GM23338 (cell line): ENCODE measurements around the gene CPLX4. TPM values are rescaled to one million over a fixed set of nuclear protein-coding genes. Genes with fewer than 3 reads are reported as not detected.

Source experiments
- ATAC-seq: fragments of 200-7000 bp; cut with Tn5 transposase; 3 replicates; pipeline ENCODE4 v1.9.1; 2020
- DNase-seq: peaks from one replicate; pipeline ENCODE4 v3.0.0-alpha.2; 2015; ENCODE audit warnings: low spot score
- H2AFZ ChIP-seq: fragments of 200-600 bp; sonication (generic); 2 replicates; pipeline ENCODE4 v1.8.0; 2016; ENCODE audit warnings: antibody characterized with exemption, mild to moderate bottlenecking, moderate library complexity
- H3F3A ChIP-seq: fragments of 200-600 bp; sonication (generic); replicated peaks from 2 replicates; pipeline ENCODE4 v1.8.0; 2017; ENCODE audit warnings: antibody characterized with exemption, mixed run types, low read depth
- H3K27ac ChIP-seq: fragments of 200-600 bp; sonication (generic); 2 replicates; pipeline ENCODE4 v1.6.1; 2016; ENCODE audit warnings: low read depth
- H3K27me3 ChIP-seq: fragments of 200-600 bp; sonication (generic); 2 replicates; pipeline ENCODE4 v1.8.0; 2016; ENCODE audit warnings: mild to moderate bottlenecking, mixed run types, moderate library complexity; ENCODE audit not compliant: insufficient read depth
- H3K36me3 ChIP-seq: fragments of 200-600 bp; sonication (generic); 2 replicates; pipeline ENCODE4 v1.8.0; 2016; ENCODE audit warnings: mild to moderate bottlenecking; ENCODE audit not compliant: insufficient read depth
- H3K4me1 ChIP-seq: fragments of 200-600 bp; sonication (generic); 2 replicates; pipeline ENCODE4 v1.8.0; 2016; ENCODE audit warnings: mild to moderate bottlenecking, moderate library complexity; ENCODE audit not compliant: insufficient read depth
- H3K4me2 ChIP-seq: fragments of 200-600 bp; sonication (generic); 2 replicates; pipeline ENCODE4 v1.7.1; 2017; ENCODE audit warnings: mixed run types
- H3K4me3 ChIP-seq: fragments of 200-600 bp; sonication (generic); 2 replicates; pipeline ENCODE4 v1.6.1; 2016; ENCODE audit warnings: mixed run types
- H3K79me2 ChIP-seq: fragments of 200-600 bp; sonication (generic); replicated peaks from 2 replicates; pipeline ENCODE4 v1.8.0; 2017; ENCODE audit warnings: mild to moderate bottlenecking; ENCODE audit not compliant: insufficient read depth
- H3K9me2 ChIP-seq: fragments of 200-600 bp; sonication (generic); 2 replicates; pipeline ENCODE4 v1.8.0; 2017; ENCODE audit not compliant: insufficient read depth
- H4K20me1 ChIP-seq: fragments of 200-600 bp; sonication (generic); replicated peaks from 2 replicates; pipeline ENCODE4 v1.8.0; 2017; ENCODE audit warnings: mild to moderate bottlenecking; ENCODE audit not compliant: insufficient read depth
- H3K27ac Mint-ChIP-seq: 2 replicates; pipeline ENCODE4 v1.8.0; 2020; ENCODE audit warnings: inconsistent platforms, mild to moderate bottlenecking, moderate library complexity, mixed read lengths
- H3K27me3 Mint-ChIP-seq: 3 replicates; pipeline ENCODE4 v1.8.0; 2022; ENCODE audit warnings: low read depth, mild to moderate bottlenecking, moderate library complexity, mixed read lengths, inconsistent platforms; ENCODE audit not compliant: insufficient read depth, poor library complexity
- H3K36me3 Mint-ChIP-seq: 3 replicates; pipeline ENCODE4 v1.8.0; 2021; ENCODE audit warnings: low read depth, mild to moderate bottlenecking, inconsistent platforms, moderate library complexity, mixed read lengths
- H3K4me1 Mint-ChIP-seq: 3 replicates; pipeline ENCODE4 v1.8.0; 2020; ENCODE audit warnings: mild to moderate bottlenecking, inconsistent platforms, mixed read lengths
- H3K4me3 Mint-ChIP-seq: 3 replicates; pipeline ENCODE4 v1.8.0; 2021; ENCODE audit warnings: moderate library complexity, mild to moderate bottlenecking, inconsistent platforms, mixed read lengths
- H3K9me3 Mint-ChIP-seq: 3 replicates; pipeline ENCODE4 v1.8.0; 2020; ENCODE audit warnings: moderate library complexity, mild to moderate bottlenecking, inconsistent platforms, mixed read lengths
- CREB1 ChIP-seq: fragments of 250-450 bp; sonication (Bioruptor Pico); IDR thresholded peaks from 2 replicates; pipeline ENCODE4 v1.5.0; 2020; ENCODE audit warnings: low read depth, mild to moderate bottlenecking, moderate library complexity
- EZH2 ChIP-seq: fragments of 200-600 bp; sonication (generic); IDR thresholded peaks from one replicate; pipeline ENCODE4 v1.8.0; 2017; ENCODE audit warnings: antibody characterized with exemption, mild to moderate bottlenecking, low read depth; ENCODE audit not compliant: unreplicated experiment
- JUNB ChIP-seq: IDR thresholded peaks from one replicate; pipeline ENCODE4 v1.6.1; 2016; ENCODE audit warnings: antibody characterized with exemption; ENCODE audit not compliant: unreplicated experiment
- NANOG ChIP-seq: IDR thresholded peaks from 2 replicates; pipeline ENCODE4 v1.6.1; 2016; ENCODE audit warnings: antibody characterized with exemption, borderline replicate concordance
- STAT1 ChIP-seq: IDR thresholded peaks from one replicate; pipeline ENCODE4 v1.6.1; 2016; ENCODE audit warnings: antibody characterized with exemption; ENCODE audit not compliant: unreplicated experiment
- polyA plus RNA-seq: library from polyadenylated mRNA; unstranded; fragments of >200 nt; fragmentation: Nextera tagmentation; extraction: Ambion mirVana; gene quantifications from 2 replicates; pipeline ENCODE4 v1.2.1, GENCODE V29; 2016
- total RNA-seq: library from RNA; depleted of rRNA; stranded (reverse); fragments of >200 nt; shearing (Covaris generic); gene quantifications from 2 replicates; pipeline ENCODE4 v1.2.3, GENCODE V29; 2014
- TF ChIP-seq, protein P1 (sequence below): fragments of 250-450 bp; sonication (Bioruptor Pico); IDR thresholded peaks from 2 replicates; pipeline ENCODE4 v1.5.0; 2020; ENCODE audit warnings: mild to moderate bottlenecking, moderate library complexity
- TF ChIP-seq, protein P2 (sequence below): IDR thresholded peaks from one replicate; pipeline ENCODE4 v1.6.1; 2018; ENCODE audit warnings: antibody characterized with exemption; ENCODE audit not compliant: unreplicated experiment

Gene CPLX4
- total and polyA plus RNA-seq, 2 experiments from 2014 or later: not detected

DNA sequence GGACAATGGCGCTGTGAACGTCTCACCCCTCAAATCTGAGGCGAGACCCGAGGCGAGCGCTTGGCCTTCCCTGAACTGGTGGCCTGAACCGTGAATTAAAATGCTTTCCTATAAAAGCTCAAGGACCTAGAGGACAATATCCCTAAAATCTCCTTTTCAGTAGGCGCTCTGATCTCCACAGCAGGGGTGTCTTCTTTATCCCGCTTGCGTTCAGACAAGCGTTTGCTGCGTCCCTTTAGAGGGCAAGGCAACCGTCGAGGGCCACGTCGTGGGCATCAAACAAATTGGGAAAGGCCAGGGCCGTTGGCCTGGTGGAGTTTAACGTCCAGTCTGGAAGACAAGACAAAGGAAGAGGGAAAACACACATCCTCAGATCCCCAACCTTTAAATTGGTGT lies 43.9 kb downstream of the CPLX4 start:
- Histone ChIP-seq H3K9me2 (no peaks in the 10 kb centered on the region), H3K4me2 (peak overlapping the region; percentile 98), H2AFZ (peak overlapping the region; percentile 99), H3K79me2 (no peaks in the 10 kb centered on the region), H3K4me1 (peaks cover 53% of the 10 kb centered on the region), H3K36me3 (no peaks in the 10 kb centered on the region), H3K27me3 (peaks cover 100% of the 10 kb centered on the region), H3F3A (peaks cover 21% of the 10 kb centered on the region), H4K20me1 (peaks cover 25% of the 10 kb centered on the region; the same call in 1 of the 2 replicates), H3K4me3 (peak overlapping the region; percentile 88), H3K27ac (no peak overlapping the region)
- no peak for ATAC-seq
- peak; percentile 14 for DNase-seq
- Mint-ChIP-seq H3K4me3 (peak overlapping the region; percentile 84), H3K9me3 (peaks cover 3% of the 10 kb centered on the region; the same call in 1 of the 3 replicates), H3K27ac (no peak overlapping the region), H3K27me3 (peaks cover 73% of the 10 kb centered on the region), H3K4me1 (peaks cover 40% of the 10 kb centered on the region), H3K36me3 (no peaks in the 10 kb centered on the region)
- TF ChIP-seq EZH2: peak; percentile 56
- TF ChIP-seq, protein P1, sequence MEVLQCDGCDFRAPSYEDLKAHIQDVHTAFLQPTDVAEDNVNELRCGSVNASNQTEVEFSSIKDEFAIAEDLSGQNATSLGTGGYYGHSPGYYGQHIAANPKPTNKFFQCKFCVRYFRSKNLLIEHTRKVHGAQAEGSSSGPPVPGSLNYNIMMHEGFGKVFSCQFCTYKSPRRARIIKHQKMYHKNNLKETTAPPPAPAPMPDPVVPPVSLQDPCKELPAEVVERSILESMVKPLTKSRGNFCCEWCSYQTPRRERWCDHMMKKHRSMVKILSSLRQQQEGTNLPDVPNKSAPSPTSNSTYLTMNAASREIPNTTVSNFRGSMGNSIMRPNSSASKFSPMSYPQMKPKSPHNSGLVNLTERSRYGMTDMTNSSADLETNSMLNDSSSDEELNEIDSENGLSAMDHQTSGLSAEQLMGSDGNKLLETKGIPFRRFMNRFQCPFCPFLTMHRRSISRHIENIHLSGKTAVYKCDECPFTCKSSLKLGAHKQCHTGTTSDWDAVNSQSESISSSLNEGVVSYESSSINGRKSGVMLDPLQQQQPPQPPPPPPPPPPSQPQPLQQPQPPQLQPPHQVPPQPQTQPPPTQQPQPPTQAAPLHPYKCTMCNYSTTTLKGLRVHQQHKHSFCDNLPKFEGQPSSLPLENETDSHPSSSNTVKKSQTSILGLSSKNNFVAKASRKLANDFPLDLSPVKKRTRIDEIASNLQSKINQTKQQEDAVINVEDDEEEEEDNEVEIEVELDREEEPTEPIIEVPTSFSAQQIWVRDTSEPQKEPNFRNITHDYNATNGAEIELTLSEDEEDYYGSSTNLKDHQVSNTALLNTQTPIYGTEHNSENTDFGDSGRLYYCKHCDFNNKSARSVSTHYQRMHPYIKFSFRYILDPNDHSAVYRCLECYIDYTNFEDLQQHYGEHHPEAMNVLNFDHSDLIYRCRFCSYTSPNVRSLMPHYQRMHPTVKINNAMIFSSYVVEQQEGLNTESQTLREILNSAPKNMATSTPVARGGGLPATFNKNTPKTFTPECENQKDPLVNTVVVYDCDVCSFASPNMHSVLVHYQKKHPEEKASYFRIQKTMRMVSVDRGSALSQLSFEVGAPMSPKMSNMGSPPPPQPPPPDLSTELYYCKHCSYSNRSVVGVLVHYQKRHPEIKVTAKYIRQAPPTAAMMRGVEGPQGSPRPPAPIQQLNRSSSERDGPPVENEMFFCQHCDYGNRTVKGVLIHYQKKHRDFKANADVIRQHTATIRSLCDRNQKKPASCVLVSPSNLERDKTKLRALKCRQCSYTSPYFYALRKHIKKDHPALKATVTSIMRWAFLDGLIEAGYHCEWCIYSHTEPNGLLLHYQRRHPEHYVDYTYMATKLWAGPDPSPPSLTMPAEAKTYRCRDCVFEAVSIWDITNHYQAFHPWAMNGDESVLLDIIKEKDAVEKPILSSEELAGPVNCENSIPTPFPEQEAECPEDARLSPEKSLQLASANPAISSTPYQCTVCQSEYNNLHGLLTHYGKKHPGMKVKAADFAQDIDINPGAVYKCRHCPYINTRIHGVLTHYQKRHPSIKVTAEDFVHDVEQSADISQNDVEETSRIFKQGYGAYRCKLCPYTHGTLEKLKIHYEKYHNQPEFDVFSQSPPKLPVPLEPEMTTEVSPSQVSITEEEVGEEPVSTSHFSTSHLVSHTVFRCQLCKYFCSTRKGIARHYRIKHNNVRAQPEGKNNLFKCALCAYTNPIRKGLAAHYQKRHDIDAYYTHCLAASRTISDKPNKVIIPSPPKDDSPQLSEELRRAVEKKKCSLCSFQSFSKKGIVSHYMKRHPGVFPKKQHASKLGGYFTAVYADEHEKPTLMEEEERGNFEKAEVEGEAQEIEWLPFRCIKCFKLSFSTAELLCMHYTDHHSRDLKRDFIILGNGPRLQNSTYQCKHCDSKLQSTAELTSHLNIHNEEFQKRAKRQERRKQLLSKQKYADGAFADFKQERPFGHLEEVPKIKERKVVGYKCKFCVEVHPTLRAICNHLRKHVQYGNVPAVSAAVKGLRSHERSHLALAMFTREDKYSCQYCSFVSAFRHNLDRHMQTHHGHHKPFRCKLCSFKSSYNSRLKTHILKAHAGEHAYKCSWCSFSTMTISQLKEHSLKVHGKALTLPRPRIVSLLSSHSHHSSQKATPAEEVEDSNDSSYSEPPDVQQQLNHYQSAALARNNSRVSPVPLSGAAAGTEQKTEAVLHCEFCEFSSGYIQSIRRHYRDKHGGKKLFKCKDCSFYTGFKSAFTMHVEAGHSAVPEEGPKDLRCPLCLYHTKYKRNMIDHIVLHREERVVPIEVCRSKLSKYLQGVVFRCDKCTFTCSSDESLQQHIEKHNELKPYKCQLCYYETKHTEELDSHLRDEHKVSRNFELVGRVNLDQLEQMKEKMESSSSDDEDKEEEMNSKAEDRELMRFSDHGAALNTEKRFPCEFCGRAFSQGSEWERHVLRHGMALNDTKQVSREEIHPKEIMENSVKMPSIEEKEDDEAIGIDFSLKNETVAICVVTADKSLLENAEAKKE (CRISPR knock-in tag): no peak

DNA sequence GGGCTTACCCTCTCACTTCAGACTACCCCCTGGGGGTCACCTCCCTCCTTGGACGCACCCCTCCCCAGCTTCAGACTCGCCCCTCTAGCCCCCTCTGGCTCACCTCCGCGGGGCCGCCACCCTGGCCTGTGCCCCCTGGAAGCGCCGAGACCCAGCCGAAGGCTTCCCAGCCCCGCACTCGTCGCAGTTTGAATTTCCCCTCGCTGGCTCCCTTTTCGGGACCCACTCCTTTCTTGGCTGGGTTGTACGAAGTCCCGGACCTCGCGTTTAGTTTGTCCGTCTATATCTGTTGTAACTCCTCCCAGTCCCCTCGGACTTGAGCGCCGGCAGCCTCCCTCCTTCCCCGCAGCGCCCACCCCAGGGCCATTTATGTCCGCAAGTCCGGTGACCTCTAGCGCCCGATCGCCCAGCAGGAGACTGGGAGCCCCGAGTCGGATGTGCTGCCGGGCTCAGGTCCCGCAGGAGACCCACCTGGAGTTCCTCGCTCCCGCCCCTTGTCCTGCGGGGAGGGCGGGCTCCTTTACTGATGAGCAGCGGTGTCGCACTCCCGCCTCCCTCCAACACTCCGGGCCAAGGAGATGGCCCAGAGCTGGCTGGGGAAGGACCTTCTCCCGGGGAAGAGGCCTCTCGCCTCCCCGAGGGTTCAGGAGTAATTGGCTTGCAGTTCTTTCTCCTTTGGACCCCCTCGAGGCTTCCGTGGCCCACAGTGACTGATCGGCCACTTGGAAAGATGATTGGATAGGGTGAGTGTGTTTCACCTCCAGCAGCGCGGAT lies 44.5 kb downstream of the CPLX4 start:
- Histone ChIP-seq H3K4me3 (peak overlapping the region; percentile 88), H3K27ac (no peak overlapping the region), H3K4me2 (peak overlapping the region; percentile 98), H3F3A (peaks cover 22% of the 10 kb centered on the region), H3K4me1 (peaks cover 53% of the 10 kb centered on the region), H4K20me1 (peaks cover 25% of the 10 kb centered on the region; the same call in 1 of the 2 replicates), H3K9me2 (no peaks in the 10 kb centered on the region), H3K36me3 (no peaks in the 10 kb centered on the region), H2AFZ (peak overlapping the region; percentile 99), H3K27me3 (peaks cover 99% of the 10 kb centered on the region), H3K79me2 (no peaks in the 10 kb centered on the region)
- H3K36me3 Mint-ChIP-seq: no peaks in the 10 kb centered on the region
- peak overlapping the region; percentile 84 for H3K4me3 Mint-ChIP-seq
- DNase-seq (peak; percentile 75), ATAC-seq (peak; percentile 7)
- peaks cover 41% of the 10 kb centered on the region for H3K4me1 Mint-ChIP-seq
- no peak overlapping the region for H3K27ac Mint-ChIP-seq
- peaks cover 76% of the 10 kb centered on the region for H3K27me3 Mint-ChIP-seq
- H3K9me3 Mint-ChIP-seq: peaks cover 3% of the 10 kb centered on the region; the same call in 1 of the 3 replicates
- TF ChIP-seq, protein P2, sequence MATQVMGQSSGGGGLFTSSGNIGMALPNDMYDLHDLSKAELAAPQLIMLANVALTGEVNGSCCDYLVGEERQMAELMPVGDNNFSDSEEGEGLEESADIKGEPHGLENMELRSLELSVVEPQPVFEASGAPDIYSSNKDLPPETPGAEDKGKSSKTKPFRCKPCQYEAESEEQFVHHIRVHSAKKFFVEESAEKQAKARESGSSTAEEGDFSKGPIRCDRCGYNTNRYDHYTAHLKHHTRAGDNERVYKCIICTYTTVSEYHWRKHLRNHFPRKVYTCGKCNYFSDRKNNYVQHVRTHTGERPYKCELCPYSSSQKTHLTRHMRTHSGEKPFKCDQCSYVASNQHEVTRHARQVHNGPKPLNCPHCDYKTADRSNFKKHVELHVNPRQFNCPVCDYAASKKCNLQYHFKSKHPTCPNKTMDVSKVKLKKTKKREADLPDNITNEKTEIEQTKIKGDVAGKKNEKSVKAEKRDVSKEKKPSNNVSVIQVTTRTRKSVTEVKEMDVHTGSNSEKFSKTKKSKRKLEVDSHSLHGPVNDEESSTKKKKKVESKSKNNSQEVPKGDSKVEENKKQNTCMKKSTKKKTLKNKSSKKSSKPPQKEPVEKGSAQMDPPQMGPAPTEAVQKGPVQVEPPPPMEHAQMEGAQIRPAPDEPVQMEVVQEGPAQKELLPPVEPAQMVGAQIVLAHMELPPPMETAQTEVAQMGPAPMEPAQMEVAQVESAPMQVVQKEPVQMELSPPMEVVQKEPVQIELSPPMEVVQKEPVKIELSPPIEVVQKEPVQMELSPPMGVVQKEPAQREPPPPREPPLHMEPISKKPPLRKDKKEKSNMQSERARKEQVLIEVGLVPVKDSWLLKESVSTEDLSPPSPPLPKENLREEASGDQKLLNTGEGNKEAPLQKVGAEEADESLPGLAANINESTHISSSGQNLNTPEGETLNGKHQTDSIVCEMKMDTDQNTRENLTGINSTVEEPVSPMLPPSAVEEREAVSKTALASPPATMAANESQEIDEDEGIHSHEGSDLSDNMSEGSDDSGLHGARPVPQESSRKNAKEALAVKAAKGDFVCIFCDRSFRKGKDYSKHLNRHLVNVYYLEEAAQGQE: no peak
- TF ChIP-seq JUNB (no peak), STAT1 (no peak), NANOG (no peak), CREB1 (CRISPR knock-in tag) (no peak), EZH2 (peak; percentile 61)
